IPS DF 4.7 (cell line): ENCODE results near the gene CACNA1C.
"Not testable (repeated sequence)": the region's sequence is repeated elsewhere in the genome, so short reads cannot be mapped to it uniquely, and the experiment has no call there.

ENCODE experiments used
- DNase-seq: peaks from one replicate; pipeline ENCODE4 v3.0.0-alpha.2; 2013; ENCODE audit warnings: low spot score; ENCODE audit errors: extremely low read depth

CACNA1C gene

GRCh38 chr12:2110849-2111566 is 58.2 kb downstream of the CACNA1C start:
- no peak for DNase-seq

- no peak for DNase-seq
Measured at GRCh38 chr12:2111826-2112225, 59.0 kb downstream of the CACNA1C start.

- no peak for DNase-seq
Measured at GRCh38 chr12:2112401-2112800, 59.6 kb downstream of the CACNA1C start.

- no peak for DNase-seq
Measured at GRCh38 chr12:2113119-2113912, 60.5 kb downstream of the CACNA1C start.

- no peak for DNase-seq
Measured at GRCh38 chr12:2114071-2114470, 61.3 kb downstream of the CACNA1C start.

GRCh38 chr12:2115101-2115845 is 62.5 kb downstream of the CACNA1C start:
- no peak for DNase-seq

GRCh38 chr12:2117541-2117940 is 64.8 kb downstream of the CACNA1C start:
- no peak for DNase-seq

GRCh38 chr12:2118061-2118460 is 65.3 kb downstream of the CACNA1C start:
- no peak for DNase-seq

GRCh38 chr12:2118481-2119255 is 65.9 kb downstream of the CACNA1C start:
- DNase-seq = no peak

- DNase-seq = no peak
Measured at GRCh38 chr12:2119266-2119665, 66.5 kb downstream of the CACNA1C start.

- no peak for DNase-seq
Measured at GRCh38 chr12:2120982-2121758, 68.4 kb downstream of the CACNA1C start.

GRCh38 chr12:2124466-2125023 is 71.8 kb downstream of the CACNA1C start:
- DNase-seq = no peak

GRCh38 chr12:2125651-2126522 is 73.1 kb downstream of the CACNA1C start:
- no peak for DNase-seq

- no peak for DNase-seq
Measured at GRCh38 chr12:2126676-2127406, 74.1 kb downstream of the CACNA1C start.

GRCh38 chr12:2129076-2129475 is 76.3 kb downstream of the CACNA1C start:
- DNase-seq = no peak

GRCh38 chr12:2135661-2136418 is 83.1 kb downstream of the CACNA1C start:
- DNase-seq = not testable (repeated sequence)

GRCh38 chr12:2136901-2137300 is 84.1 kb downstream of the CACNA1C start:
- no peak for DNase-seq

- no peak for DNase-seq
Measured at GRCh38 chr12:2137711-2138110, 84.9 kb downstream of the CACNA1C start.
